LoVo (cell line): ENCODE data around the gene LYRM4.
"Not testable (repeated sequence)": the region's sequence is repeated elsewhere in the genome, so short reads cannot be mapped to it uniquely, and the experiment has no call there.

Experiments
- DNase-seq: peaks from one replicate; pipeline ENCODE4 v3.0.0-alpha.2; 2016; ENCODE audit warnings: low spot score

LYRM4 gene

DNA sequence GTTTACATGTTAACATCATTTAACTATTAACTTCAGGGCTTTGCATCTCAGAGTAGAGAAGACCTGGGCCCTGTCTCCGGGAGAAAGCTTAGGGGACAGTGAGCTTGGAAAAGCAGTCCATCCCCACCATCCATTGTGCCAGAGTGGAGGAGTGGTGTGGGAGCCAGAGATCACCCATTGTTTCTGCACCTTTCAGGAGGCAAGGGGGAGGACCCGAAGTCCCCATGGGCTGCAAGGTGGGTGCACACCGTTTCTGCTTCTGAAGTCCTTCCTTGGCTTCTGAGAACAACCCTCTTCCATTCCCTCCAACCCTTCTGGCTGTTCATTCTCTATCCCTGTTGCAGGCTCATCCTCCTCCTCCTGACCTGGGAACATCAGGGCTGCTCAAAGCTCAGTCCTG, 179.6 kb downstream of the LYRM4 start:
- no peak for DNase-seq

DNA sequence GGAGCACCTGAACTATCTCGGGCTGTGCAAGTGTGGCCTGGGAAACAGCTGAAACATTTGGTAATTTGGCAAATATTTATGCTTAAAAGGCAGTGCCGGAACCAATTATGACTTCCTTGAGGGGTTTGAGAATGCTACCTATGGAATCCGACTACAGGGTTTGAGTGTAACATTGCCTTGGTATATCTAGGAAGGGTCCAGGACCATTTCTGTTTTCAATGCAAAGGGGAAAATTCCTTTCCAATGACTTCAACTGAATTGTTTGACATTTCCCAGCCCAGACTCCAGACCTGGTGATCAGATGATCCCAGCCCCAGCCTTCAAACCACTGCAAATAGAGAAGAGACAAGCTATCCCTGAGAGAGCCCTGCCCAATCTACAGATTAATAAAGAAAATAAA, 180.2 kb downstream of the LYRM4 start:
- DNase-seq, result no peak

DNA sequence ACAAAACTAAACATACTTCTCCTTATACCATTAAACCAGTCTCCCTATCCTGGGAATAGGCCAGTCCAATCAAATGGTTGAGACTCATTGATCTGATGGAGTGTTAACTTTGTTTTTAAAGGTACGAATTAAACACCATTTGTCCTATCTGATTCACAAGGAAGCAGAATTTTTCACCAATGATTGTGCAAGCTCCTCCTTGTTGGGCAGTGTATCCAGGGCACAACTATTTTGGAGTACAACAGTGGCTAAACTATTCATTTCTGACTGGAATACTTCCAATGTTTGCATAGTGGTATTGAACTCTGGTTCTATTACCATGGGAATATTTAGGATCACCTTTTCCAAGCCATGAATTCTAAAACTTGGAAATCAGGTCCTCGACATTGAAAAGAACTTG, 181.1 kb downstream of the LYRM4 start:
- DNase-seq, result no peak

DNA sequence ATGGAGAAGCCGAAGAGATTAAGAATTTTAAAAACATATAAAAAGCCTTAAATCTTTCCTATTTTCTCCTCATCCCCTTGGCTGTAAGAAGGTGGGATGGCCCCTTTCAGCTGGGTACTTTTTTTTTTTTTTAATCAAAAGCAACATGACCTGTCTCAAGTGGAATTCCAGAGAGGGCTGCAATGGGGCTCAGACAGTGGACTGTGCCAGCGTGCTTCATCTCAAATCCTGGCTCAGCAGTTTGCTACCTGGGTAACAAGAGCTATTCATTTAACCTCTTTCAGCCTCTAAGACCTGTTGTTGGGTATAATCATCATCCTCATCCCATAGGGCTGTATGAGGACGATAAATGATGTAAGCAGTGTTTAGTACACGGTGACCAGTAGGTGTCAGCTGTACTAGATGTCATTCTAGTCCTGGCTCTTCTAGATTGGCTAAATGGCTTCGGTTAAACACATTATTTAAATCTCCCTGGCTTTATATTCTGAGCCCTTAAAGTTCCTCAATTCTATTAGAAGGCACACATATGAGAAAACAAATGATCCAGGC, 182.6 kb downstream of the LYRM4 start:
- peak; percentile 7 for DNase-seq

DNA sequence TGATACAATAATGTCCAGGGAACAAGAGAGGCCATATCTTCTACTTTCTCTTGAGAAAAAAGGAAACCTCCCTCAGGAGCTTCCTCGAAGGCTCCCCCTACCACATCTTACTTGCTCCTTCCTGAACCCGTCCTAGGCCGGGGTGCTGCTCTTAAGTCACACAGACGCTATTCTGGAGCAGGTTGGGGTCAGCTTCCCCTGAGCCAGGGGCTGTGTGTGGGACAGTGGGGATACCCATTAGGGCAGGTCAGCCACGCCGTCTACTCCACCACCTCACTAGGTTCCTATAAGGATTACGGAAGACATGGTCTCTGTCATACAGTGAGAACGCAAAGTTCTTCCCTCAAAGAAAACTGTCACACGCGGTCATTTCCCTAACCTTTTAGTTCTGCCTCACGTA, 183.8 kb downstream of the LYRM4 start:
- DNase-seq, result no peak

DNA sequence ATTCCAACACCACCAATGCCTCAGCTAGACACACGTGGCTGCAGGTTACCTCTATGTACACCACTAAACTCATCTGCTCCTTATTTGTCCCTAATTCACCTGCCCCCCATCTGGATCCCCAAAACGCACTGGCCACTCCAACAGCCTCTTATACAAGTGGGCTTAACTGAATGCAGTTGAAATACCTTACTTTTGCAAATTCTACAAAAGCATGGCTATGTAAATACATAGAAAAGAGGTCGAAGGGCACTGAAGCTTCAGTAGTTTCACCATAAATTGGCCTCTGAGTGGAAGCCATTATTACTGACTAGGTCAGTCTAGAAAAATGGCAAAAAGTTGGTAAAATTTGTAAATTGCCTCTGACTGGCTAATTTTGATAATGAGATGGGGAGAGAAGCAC, 186.8 kb downstream of the LYRM4 start:
- no peak for DNase-seq

DNA sequence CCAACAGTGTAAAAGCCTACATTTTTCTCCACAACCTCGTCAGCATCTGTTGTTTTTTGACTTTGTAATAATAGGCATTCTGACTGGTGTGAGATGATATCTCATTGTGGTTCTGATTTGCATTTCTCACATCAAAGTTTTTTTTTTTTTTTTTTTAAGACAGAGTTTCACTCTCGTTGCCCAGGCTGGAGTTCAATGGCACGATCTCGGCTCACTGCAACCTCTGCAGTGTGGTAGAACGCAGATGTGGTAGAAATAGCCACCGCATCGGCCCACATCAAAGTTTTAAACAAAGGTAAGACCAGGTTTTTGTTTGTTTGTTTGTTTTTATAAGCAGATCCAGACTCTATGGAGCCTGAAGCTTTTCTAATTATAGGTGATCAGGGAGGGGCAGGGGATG, 188.3 kb downstream of the LYRM4 start:
- no peak for DNase-seq

DNA sequence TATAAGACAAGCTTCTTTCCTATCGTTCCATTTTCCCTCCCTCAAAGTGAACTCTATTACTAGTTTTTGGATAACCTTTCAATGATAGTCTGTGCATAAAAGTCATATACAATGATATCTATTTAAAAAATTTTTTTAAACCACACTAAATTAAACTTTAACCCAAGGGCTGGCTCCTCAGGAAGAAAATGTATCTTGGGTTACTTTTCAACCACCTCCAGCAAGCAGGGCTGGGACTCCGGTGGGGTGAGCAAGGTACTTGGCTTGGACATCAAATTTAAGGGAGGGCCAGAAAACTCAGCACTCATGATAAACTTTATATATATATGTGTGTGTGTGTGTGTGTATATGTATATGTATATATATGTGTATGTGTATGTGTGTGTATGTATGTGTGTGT, 189.5 kb downstream of the LYRM4 start:
- no peak for DNase-seq

DNA sequence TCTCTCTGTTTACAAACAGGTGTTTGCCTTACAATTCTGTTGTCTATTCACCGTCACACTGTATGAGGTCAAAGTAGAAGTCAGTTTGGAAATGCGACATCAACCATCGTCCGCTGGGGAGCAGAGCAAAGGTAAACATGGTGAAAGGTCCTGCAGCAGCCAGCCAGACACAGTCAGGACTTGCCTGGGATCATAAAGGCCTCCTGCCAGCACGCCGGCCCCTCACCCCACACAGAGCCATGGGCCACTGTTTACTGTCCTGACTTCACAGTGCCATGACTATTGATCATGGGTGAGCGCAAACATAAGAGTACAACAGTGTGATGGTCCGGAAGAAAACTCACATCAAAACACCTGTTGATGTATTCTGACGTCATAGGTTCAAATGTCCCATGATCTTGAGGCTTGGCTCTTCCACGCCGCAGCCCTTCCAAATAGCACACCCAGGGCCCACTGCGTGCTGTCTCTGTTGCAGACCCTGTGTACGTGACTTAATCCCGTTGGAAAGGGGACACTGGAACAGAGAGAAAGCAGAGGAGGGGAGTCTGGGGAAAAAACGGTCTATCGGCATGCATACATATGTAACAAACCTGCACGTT, 192.5 kb downstream of the LYRM4 start:
- no peak for DNase-seq

DNA sequence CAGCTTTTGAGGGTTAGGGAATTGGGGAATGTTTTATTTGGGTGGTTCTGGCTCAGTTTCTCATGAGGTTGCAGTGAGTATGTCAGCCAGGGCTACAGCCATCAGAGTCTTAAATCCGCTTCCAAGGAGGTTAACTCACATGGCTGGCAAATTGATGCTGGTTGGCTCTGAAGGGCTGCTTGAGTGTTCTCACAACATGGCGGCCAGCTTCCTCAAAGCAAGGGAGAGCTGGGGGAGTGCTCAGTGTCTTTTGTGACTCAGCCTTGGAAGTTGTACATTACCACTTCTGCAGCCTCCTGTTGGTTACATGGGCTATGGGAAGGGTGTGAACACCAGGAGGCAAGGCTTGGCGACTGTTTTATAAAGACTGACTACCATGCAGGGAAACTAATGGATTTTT, 193.4 kb downstream of the LYRM4 start:
- no peak for DNase-seq

DNA sequence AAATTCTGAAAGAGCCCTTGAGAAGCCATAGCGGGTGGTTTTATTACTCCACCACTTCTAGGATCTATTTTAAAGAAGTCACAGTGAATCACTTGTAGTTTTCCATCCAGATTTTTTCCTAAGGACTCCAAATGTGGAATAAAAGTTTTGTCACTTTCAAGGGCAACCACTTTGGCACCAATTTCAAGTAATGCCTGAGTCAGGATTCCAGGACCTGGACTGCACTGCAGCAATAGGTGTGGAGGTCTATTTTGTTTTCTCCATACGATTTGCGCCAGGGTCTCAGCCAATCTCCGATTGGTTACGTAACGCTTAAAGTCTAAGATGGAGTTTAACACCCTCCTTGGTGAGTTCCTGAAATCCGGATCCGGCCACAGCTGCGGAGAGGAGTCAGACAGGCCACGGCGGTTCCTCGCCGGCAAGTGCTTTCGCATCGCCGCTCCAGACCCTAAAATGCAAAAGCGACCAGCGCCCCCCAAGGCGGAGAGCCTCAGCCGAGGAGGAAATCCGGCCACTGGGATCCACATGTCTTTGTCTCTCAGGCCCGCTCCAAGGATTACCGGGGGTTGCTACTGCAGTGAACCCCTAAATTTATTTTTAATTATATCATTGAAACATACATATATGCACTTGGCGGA, 194.2 kb downstream of the LYRM4 start:
- no peak for DNase-seq

DNA sequence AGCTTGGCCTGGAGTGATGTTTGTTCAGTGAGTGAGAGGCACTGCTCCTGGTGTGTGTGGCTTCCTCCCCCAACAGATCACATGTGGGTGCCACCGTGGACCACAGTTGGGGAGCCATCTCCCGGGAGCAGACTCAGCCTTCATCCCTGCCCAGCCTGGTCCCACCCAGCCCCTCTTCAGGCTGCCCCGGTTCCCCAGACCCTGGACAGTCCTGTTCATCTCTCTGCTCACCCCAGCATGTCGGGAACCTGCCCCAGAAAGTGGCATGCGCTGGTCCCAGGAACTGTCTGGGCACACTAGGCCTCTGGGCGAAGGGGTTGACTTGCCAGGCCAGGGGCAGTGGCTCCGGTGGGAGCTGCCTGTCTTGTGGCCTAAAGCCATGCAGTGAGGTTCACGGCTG, 197.1 kb downstream of the LYRM4 start:
- DNase-seq, result no peak

DNA sequence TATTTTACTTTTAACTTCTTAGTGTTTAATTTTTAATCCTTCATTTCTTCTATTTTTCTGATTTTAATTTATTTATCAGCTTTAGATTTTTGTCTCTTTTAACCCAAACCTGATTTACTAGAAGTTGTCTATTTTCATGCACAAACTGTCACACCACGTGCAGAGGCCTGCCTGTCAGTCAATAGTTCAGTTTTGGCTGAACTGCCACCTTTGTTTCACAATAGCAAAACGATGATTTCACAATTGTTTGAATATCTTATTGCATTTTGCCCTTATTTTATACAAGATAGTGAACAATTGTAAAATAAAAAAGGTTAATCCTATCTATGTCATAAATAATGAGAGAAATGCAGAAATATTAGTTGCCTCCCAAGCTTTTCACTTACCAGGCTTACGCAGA, 199.6 kb downstream of the LYRM4 start:
- no peak for DNase-seq

DNA sequence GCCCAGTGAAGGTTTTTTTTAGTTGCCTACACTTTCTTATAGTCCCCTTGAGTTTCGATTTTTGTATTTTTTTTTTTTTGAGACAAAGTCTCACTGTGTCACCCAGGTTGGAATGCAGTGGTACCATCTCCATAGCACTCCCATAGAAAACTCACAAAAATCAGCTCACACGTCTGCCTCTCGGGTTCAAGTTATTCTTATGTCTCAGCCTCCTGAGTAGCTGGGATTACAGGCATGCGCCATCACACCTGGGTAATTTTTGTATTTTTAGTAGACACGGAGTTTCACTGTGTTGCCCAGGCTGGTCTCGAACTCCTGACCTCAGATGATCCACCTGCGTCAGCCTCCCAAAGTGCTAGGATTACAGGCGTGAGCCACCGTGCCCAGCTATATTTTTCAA, 200.3 kb downstream of the LYRM4 start:
- not testable (repeated sequence) for DNase-seq

DNA sequence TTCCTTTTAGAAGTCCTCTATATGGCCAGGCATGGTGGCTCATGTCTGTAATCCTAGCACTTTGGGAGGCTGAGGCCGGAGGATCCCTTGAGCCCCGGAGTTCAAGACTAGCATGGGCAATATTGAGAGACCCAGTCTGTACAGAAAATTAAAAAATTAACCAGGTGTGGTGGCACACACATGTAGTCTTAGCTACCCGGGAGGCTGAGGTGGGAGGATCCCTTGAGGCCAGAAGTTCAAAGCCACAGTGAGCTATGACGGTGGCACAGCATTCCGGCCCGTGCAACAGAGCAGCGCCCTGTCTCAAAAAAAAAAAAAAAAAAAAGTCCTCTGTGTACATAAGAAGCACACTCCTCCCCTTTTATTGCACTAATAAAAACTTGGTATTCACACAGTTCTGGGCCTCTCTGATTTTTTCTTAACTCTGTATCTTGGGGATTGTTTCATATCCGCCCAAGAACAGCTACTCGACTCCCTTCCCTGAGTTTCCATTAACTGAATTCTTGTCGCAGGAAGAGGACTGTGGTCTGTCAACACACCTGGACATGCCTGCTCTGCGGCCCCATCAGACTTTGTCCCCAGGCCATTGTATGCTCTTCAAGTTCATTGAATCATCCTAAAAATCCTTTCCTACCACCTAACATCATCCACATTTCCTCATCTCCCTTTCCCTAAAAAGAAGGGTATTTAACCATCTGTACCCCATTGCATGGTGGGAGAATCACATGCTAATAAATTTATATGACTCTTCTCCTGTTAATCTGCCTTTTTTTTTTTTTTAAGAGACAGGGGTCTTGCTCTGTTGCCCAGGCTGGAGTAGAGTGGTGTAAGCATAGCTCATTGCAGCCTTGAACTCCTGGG, 201.5 kb downstream of the LYRM4 start:
- DNase-seq, result peak; percentile 12
